ENCODE data around the gene NRXN3. TPM values are rescaled to one million over a fixed set of nuclear protein-coding genes. Genes with fewer than 3 reads are reported as not detected.

Gene NRXN3
- total and polyA plus RNA-seq, 8 donors, result 1.3 to 7.6 (median 1.5) TPM

DNA sequence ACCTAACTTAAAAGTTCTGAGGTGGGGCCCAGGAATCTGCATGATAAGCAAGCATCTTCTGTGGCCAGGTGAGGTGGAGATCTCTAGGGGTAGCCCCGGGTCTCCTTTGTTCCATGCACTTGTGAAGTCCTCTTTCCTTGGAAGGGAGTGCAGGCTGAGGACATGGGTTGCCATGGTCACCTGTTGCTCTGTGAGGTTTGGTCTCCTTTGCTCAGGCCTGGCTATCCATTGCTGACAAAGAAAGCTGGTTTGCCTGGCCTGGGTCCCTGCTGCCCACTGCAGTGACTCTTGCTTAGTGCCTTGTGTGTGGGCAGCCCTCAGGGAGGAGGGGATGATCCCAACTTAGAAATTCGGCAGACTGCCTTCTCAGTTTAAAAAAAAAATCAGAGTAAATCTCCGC, 11.1 kb downstream of the NRXN3 start:
- no peak for DNase-seq
- Histone ChIP-seq H3K9me3 (no peaks in the 10 kb centered on the region), H3K27me3 (no peaks in the 10 kb centered on the region), H3K36me3 (no peaks in the 10 kb centered on the region), H3K4me3 (no peak overlapping the region), H3K27ac (no peak overlapping the region), H3K4me1 (no peaks in the 10 kb centered on the region)
- TF ChIP-seq, protein P1, sequence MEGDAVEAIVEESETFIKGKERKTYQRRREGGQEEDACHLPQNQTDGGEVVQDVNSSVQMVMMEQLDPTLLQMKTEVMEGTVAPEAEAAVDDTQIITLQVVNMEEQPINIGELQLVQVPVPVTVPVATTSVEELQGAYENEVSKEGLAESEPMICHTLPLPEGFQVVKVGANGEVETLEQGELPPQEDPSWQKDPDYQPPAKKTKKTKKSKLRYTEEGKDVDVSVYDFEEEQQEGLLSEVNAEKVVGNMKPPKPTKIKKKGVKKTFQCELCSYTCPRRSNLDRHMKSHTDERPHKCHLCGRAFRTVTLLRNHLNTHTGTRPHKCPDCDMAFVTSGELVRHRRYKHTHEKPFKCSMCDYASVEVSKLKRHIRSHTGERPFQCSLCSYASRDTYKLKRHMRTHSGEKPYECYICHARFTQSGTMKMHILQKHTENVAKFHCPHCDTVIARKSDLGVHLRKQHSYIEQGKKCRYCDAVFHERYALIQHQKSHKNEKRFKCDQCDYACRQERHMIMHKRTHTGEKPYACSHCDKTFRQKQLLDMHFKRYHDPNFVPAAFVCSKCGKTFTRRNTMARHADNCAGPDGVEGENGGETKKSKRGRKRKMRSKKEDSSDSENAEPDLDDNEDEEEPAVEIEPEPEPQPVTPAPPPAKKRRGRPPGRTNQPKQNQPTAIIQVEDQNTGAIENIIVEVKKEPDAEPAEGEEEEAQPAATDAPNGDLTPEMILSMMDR (IDR thresholded peaks at IDR 0.05), result no peak
- intact Hi-C loops (cut with DNase I), result no loop called here
- ATAC-seq, result no peak

GRCh38 chr14:78182722-78183121, 12.5 kb downstream of the NRXN3 start:
- intact Hi-C loops (cut with DNase I), result no loop called here
- TF ChIP-seq, protein P1 (IDR thresholded peaks at IDR 0.05), result no peak
- Histone ChIP-seq H3K4me1 (no peaks in the 10 kb centered on the region), H3K4me3 (no peak overlapping the region), H3K9me3 (no peaks in the 10 kb centered on the region), H3K36me3 (no peaks in the 10 kb centered on the region), H3K27me3 (no peaks in the 10 kb centered on the region), H3K27ac (no peak overlapping the region)
- no peak for DNase-seq
- no peak for ATAC-seq

DNA sequence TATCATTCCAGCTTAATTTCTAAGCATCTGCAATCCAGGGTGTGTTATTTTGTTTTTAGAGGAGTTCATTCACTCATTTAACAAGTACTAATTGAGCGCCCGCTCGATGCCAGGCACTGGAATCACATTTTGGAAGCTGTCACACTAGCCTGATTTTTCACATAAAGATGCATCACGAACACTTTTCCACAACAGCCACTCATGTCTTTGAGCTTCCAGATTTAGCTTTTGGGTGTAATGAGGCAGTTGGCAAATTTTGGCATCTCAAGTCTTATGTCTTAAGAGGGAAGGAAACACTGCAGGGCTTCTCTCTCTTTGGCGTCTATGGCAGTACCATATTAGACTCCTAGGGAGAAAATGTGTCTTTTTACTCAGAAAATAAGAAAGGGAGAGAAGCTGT, 14.0 kb downstream of the NRXN3 start:
- Histone ChIP-seq H3K9me3 (no peaks in the 10 kb centered on the region), H3K4me3 (no peak overlapping the region), H3K4me1 (no peaks in the 10 kb centered on the region), H3K27ac (no peak overlapping the region), H3K27me3 (no peaks in the 10 kb centered on the region), H3K36me3 (no peaks in the 10 kb centered on the region)
- TF ChIP-seq, protein P1 (IDR thresholded peaks at IDR 0.05), result no peak
- DNase-seq, result no peak
- ATAC-seq, result no peak
- intact Hi-C loops (cut with DNase I), result no loop called here

GRCh38 chr14:78186277-78186676, 16.1 kb downstream of the NRXN3 start:
- H3K9me3 ChIP-seq, result no peaks in the 10 kb centered on the region
- H3K36me3 ChIP-seq, result no peaks in the 10 kb centered on the region
- H3K27me3 ChIP-seq, result no peaks in the 10 kb centered on the region
- intact Hi-C loops (cut with DNase I), result no loop called here
- TF ChIP-seq, protein P1 (IDR thresholded peaks at IDR 0.05), result no peak
- ATAC-seq (no peak), DNase-seq (no peak)
- no peak overlapping the region for H3K27ac ChIP-seq
- H3K4me1 ChIP-seq, result no peaks in the 10 kb centered on the region
- no peak overlapping the region for H3K4me3 ChIP-seq

DNA sequence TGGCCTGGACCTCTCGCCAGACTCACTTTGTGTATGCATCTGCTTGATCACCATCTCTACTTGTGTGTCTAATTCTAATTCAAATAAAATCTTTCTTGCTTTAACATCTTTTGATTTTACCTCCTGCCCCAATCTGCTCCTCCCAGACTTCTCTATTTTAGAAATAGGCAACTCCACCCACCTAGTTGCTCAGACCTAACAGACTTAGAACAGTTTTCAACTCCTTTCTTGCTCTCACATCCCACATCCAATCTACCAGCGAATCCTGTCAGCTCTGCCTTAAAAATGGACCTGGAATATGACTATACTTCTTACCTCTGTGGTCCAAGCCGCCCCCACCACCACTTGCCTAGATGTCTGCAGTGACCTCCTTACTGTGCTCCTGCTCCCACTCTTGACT, 18.7 kb downstream of the NRXN3 start:
- Histone ChIP-seq H3K27ac (no peak overlapping the region), H3K9me3 (no peaks in the 10 kb centered on the region), H3K4me3 (no peak overlapping the region), H3K27me3 (no peaks in the 10 kb centered on the region), H3K4me1 (no peaks in the 10 kb centered on the region), H3K36me3 (no peaks in the 10 kb centered on the region)
- intact Hi-C loops (cut with DNase I), result no loop called here
- TF ChIP-seq, protein P1 (IDR thresholded peaks at IDR 0.05), result no peak
- no peak for ATAC-seq
- no peak for DNase-seq

All from left lung (tissue), 10 donors.